Fibroblast of skin of left biceps (primary cell): ENCODE results near the gene LRRC74A.

Source experiments
- DNase-seq, 2 experiments: peaks; one replicate each; pipeline ENCODE4 v3.0.0-alpha.2; 2013; ENCODE audit warnings: low read depth in 2 of 2

The LRRC74A gene

DNA sequence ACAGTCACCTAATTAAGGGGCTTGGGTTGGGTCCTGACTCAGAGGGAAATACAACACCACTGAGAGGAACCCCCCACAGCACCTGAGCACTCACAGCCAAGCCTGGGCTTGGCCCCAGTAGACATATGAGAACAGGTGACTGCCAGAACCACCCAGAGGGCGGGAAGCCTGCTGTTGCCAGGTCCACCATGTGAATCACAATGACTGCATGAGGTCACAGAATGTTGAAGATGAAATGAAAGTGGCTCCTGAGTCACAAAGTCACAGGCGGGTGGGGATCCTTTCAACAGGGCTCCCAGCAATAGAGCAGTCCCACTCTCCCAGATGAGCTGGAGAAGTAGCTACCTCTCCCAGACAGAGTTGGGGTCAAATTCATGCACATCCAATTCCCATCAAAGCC lies at the start of gene LRRC74A:
Gene LRRC74A (plus strand): TSS at position 287 of the 400 bp plus-strand sequence. CDS start 290 bp downstream, outside the sequence.
- no peak for DNase-seq

- DNase-seq: no peak
Observed at GRCh38 chr14:76776428-76777251, 49.6 kb upstream of the LRRC74A start.

- no peak for DNase-seq
Observed at GRCh38 chr14:76777721-76778120, 48.5 kb upstream of the LRRC74A start.

GRCh38 chr14:76778546-76779215 lies 47.5 kb upstream of the LRRC74A start:
- DNase-seq: no peak

- no peak for DNase-seq
Observed at GRCh38 chr14:76779221-76780057, 46.8 kb upstream of the LRRC74A start.

- no peak for DNase-seq
Observed at GRCh38 chr14:76780058-76780345, 46.2 kb upstream of the LRRC74A start.

- DNase-seq: no peak
Observed at GRCh38 chr14:76780360-76780759, 45.8 kb upstream of the LRRC74A start.

GRCh38 chr14:76780875-76781647 lies 45.1 kb upstream of the LRRC74A start:
- DNase-seq: no peak

DNA sequence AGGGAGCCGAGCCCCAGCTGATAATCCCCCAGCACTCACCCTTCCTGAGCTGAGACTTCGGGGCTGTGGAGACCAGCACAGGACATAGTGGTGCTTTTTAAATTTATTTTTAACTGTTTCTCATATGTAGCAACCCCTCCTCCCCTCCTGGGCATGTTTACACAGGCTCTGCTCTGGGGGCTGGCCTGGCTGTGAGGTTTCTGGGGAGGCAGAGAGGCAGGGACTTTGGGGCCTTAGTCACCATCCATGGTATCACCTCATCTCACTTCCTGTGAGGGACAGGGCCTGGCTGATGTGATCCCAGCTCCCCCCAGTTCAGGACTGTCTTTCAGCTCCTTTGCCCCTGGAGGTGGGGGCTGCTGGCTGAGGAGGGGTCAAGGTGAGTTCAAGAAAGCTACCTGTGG lies 44.6 kb upstream of the LRRC74A start:
- DNase-seq: no peak

GRCh38 chr14:76782115-76782884 lies 43.9 kb upstream of the LRRC74A start:
- no peak for DNase-seq

- DNase-seq: no peak
Observed at GRCh38 chr14:76782885-76783566, 43.2 kb upstream of the LRRC74A start.

DNA sequence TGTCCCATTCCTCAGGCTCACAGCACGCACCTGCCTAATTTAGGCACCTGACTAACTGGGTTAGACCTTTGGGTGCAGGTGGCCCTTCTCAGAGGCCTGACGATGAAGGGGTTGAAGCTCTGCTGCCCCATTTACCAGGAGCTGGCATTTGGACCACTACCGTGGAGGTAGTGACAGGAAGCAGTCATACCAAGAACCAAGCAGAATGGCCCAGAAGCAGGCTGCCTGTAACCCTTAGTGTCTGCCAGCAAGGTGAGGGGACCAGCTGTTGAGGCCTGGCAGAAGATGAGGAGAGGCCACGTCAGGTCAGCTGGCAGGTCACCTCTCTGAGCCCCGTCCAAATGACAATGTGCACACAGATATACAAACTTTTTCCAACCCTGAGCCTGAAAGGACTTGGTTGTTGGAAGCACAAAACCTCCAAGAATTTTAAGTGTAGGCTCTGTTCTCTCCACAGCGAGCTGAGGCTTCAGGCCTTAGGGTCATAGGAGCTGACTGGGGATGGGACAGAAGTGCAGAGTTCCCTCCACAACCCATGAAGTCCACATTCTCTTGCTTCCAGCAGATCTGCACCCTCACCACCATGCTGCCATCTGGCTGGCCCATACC lies 41.8 kb upstream of the LRRC74A start:
- no peak for DNase-seq

DNA sequence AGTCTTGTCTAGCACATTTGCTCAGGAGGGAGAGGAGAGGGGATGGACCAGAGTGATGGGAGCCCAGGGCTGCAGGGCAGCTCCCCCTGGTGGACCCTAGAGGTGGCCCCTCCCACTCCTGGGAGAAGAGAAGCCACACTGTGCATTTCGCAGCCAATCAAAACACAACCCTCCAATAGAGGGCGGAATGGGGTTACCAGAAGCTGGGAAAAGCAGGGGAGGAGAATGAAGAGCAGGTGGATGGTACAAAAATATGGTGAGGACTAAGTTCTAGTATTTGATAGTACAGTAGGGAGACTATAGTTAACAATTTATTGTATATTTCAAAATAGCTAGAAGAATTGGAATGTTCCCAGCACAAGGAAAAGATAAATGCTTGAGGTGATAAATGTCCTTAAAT lies 41.3 kb upstream of the LRRC74A start:
- peak in 1 of 2 experiments; percentile 25 for DNase-seq

DNA sequence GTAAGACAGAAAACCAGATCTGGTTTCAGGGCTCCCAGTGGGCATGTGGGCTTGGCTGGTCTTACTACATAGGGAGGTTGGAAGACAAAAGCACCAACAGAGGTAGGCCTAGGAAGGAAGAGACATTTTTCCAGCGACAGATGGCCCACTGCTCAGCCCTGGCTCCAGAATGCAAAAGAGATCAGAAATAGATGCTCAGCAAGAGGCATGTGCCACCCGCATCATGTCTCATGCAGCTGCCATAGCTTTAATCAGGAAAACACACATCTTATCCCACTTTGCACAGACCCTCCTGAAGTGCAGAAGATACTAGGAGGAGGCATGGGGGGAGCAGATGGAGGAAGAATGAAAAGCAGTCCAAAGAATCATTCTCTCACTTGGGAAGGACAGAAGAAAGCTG lies 39.6 kb upstream of the LRRC74A start:
- DNase-seq: no peak

DNA sequence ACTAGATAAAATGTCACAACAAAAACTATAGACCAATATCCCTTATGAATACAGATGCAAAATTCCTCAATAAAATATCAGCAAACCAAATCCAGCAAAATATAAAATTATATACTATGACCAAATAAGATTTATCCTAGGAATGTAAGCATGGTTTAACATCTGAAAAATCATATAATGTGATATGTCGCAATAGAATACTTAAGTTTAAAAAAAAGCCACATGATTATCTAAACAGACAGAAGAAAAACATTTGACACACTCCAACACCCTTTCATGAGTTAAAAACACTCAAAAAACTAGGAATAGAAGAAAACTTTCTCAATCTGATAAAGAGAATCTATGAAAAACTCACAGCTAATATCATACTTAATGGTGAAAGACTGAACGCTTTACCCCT lies 33.8 kb upstream of the LRRC74A start:
- no peak for DNase-seq

GRCh38 chr14:76793324-76793723 lies 32.9 kb upstream of the LRRC74A start:
- DNase-seq: no peak

GRCh38 chr14:76793956-76794355 lies 32.3 kb upstream of the LRRC74A start:
- DNase-seq: no peak

DNA sequence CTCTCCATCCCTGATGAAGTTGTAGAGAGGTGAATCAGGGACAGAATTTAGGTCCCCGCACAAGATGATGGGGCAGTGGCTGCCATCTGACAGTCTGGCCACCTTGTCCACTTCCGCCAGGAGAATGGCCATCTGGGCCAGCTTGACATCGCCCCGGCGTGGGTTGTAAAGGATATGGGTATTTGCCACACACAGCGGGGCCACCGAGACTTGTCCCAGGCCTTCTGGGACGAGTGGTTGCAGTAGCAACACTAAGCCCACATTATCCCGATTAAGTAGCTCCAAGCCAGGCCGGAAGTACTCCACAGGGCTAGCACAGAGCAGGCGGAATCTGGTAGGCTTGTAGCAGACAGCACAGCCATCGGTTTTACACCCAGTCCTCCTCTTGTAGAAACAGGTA lies 19.8 kb upstream of the LRRC74A start:
- DNase-seq: no peak

DNA sequence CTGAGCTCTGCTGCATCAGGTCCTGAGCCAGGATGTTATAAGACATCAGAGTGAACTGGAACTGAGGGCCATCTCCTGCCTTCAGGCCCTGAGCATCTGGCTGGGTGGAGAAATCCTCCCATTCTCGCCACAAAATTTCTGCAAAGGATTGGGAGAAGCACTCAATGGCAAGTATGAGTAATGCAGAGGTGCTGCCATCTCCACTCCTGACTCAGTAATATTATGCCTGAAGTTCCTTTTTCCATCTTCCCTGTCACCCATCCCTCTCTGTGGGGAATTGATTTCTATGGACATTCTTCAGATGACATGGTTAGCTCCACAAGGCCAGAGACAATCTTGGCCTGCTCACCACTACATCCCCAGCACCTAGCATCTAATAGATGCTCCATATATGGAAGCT lies 18.2 kb upstream of the LRRC74A start:
- no peak for DNase-seq

GRCh38 chr14:76808990-76809389 lies 17.2 kb upstream of the LRRC74A start:
- no peak for DNase-seq
